IPS-11a (cell line): Measurements from ENCODE around the gene PRKG2.
"Not testable (repeated sequence)": the region's sequence is repeated elsewhere in the genome, so short reads cannot be mapped to it uniquely, and the experiment has no call there.

Experiments used
- H3K4me3 ChIP-seq: one replicate; pipeline ENCODE4 v1.5.1; 2013; ENCODE audit warnings: low read depth, low read length, control low read depth

Gene PRKG2, protein sequence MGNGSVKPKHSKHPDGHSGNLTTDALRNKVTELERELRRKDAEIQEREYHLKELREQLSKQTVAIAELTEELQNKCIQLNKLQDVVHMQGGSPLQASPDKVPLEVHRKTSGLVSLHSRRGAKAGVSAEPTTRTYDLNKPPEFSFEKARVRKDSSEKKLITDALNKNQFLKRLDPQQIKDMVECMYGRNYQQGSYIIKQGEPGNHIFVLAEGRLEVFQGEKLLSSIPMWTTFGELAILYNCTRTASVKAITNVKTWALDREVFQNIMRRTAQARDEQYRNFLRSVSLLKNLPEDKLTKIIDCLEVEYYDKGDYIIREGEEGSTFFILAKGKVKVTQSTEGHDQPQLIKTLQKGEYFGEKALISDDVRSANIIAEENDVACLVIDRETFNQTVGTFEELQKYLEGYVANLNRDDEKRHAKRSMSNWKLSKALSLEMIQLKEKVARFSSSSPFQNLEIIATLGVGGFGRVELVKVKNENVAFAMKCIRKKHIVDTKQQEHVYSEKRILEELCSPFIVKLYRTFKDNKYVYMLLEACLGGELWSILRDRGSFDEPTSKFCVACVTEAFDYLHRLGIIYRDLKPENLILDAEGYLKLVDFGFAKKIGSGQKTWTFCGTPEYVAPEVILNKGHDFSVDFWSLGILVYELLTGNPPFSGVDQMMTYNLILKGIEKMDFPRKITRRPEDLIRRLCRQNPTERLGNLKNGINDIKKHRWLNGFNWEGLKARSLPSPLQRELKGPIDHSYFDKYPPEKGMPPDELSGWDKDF

DNA sequence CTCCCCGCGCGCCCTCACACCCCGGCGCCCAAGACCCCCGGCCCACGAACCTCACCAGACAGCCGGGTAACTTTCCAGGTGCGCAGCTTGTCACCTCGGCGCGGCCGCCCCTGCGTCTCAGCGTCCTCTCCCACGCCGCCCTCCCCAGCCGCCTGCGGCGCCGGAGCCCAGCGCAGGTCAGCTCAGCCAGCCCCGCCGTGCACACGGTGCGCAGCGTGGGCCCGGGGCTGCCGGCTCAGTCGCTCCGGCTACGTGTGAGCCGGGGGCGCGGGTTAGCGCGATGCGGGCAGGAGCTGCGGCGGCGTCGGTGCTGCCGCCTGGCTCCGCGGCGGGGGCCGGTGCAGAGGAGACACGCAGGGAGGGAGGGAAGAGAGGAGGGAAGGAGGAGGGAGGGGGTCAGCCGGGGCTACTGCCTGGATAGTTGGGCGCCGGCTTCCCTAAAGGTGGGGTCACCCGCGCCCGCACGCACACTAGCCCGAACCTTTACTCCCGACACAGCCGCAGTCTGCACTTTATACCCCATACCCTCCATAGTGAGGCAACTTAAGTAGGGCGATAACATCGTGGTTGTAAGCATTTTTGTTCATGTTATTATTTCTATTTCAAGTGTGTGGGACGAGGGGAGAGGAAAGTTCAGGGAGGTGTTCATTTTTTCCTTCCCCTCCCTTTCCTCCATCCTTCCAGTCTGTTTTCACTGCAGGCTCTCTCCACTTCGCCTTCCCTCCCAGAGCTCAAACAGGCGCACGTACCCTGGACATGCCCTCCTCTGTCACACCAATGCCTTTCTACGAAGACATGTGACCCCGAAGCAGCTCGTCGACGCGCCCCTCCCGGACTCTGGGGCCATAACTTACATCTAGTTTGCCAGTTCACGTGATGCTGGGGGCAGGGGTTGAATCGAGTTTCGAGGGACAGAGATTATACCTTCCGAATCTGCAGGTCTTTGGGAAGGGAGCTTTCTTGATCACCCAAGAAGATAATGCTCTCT is at the start of gene PRKG2:
Gene PRKG2, minus strand, starts transcription at position 342 of the 988 bp plus-strand sequence. CDS start 10,175 bp downstream, outside the sequence.
- H3K4me3 ChIP-seq, result peak within 1 kb of the TSS; percentile 57

DNA sequence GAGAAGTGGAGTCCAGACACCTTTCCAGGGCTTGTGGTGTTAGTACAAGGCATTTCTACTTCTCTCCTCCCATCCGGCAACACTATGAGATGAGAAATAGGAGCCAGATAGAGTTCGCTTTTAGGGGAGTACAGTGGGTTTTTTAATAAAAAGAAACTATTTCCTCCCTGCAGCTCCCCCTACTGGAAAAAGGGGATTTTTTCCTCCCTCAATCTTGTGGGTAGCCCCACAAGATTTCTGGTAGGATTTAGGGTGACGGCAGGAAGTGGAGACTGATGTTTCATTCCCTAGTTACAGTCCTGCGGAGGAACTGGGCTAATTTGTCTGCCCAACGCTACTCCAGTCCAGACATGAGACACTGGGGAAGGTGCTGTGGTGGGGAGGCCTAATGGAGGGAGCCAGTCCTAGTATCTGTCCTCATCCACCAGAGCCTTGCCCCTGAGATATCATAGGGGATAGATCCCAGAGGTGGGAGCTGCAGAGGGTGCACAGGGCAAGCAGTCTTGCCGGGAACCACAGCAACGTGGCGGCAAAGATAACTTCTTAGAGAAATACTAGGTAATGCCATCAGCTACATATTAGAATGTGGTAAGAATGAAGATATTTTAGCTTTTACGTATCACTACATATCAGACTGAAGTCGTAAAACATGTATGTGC is 45.5 kb upstream of the PRKG2 start:
- no peak overlapping the region for H3K4me3 ChIP-seq

DNA sequence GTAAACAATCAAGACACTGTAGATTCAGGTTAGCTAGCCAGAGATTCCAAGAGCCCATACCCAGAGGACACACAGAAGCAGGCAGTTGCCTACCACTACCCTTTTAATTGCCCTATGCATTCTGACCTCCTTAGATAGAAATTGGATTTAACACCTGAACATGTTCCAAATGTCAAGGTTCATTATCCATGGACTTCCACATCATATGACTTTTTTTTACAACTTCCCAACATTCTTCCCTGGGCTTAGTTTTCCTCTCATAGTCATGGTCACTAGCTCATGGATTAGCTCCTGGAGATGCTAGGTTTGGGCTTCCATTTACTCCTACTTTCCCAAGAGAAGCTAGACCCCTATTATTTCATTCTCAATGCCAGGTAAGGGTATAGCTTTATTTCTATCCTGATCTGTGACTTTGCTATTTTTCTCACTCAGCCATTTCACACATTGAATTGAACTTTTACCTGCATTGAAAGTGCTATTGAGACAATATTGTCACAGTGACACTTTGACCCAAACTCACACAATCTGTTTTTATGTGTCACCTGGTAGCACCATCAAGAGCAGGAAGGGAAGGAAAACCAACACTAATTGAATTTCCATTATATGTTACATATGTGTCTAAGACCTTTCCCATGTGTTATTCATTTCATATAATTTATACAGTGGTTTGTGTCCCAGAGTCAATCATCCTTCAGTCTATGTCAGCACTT is 44.0 kb upstream of the PRKG2 start:
- H3K4me3 ChIP-seq, result no peak overlapping the region

DNA sequence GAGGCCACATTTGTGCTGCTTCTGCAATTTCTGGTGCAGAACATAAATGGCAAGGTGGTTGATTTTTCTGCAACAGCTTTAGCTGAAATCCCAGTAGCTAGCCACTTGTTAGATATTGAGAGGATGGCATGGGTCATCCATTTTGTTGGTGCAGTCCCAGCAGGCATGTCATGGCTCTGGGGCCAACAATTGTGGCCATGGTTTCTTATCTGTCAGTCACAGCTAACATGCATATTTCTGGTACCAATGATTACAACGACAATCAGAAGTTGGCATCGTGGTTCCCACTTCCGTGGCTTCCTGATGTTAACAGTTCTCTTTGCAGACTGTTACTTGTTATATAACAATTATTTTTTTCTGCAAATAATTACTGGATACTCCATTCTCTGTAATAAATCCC is 42.8 kb upstream of the PRKG2 start:
- no peak overlapping the region for H3K4me3 ChIP-seq

DNA sequence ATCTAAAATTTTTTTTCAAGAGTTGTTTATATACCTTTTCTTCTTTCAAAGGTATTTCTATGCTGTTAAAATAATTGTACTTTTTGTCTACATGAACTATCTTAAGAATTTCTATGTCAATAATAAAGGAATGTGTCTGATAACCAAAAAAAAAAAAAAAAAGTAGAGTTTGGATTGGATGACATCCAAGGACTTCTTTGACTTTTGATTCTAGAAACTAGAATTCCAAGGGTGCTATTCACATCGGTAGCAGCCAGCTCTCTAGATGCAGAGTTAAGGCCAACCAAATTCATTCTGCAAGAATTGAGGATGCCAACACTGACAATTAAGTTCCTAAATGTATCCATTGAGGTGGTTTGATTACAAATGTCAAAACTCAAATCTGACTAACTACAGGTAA is 42.0 kb upstream of the PRKG2 start:
- H3K4me3 ChIP-seq, result no peak overlapping the region

DNA sequence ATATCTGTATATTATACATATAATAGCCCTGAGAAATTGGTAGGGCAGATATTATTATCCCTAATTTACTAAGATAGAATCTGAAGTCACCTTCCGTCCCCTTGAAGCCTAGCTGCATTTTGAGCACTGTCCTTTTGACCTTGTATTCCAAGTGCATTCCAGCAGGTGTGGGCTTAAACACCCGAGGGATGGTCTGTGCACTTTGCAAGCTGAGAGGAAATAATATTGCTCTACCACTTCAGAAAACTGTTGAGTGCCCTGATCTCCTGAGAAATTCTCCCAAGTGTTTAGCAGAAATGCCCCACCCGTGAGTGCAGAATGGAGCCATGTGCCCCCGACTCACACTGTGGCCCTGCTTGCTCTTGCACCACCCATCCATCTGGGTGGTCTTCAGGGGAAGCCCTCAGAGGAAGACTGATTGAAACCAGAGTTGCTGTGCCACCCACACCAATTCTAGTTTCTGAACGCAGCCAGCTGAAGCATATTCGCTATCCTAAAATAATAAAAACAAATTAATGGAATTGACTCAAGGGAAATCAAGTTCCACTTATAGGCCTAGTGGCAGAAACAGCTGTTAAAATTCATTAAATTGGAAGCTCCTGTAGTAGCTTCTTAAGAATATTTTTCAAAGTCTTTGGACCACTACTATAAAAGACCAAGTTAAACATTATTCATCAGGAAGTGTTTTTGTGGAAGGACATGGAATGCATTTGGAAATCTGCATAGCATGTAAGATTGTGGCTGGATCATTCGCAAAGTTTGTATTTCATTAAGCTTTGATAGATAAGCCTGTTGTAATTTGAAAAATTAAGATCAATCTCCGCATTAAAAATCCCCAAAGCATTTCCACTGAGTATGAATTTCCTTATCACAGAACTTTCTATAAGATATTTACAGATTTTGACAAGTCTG is 41.3 kb upstream of the PRKG2 start:
- no peak overlapping the region for H3K4me3 ChIP-seq

DNA sequence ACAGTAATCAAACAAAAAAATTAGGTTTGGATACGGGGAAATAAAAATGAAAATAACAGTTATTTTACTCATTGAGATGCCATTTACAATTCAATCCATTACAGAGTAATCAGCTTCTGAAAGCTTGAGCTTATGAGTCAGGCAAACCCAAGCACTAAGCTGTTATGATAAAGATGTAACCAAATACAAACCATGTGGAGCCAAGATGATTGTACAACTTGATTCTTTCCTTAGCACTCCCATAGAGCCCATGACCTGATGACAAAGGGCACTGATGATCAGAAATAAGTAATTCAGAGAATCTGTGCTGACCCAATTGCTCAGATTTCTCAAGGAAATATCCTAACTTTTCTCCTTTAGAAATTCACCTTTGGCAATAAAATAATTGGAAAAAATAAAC is 40.5 kb upstream of the PRKG2 start:
- H3K4me3 ChIP-seq, result no peak overlapping the region

DNA sequence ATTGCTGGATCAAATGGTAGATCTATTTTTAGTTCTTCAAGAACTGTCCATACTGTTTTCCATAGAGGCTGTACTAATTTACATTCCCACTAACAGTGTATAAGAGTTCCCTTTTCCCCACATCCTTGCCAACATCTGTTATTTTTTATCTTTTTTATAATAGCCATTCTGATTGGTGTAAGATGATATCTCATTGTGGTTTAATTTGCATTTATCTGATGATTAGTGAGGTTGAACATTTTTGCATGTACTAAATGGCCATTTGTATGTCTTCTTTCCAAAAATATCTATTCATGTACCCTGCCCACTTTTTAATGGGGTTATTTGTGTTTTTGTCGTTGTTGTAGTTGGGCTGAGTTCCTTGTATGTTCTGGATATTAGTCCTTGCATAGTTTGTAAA is 35.4 kb upstream of the PRKG2 start:
- no peak overlapping the region for H3K4me3 ChIP-seq

DNA sequence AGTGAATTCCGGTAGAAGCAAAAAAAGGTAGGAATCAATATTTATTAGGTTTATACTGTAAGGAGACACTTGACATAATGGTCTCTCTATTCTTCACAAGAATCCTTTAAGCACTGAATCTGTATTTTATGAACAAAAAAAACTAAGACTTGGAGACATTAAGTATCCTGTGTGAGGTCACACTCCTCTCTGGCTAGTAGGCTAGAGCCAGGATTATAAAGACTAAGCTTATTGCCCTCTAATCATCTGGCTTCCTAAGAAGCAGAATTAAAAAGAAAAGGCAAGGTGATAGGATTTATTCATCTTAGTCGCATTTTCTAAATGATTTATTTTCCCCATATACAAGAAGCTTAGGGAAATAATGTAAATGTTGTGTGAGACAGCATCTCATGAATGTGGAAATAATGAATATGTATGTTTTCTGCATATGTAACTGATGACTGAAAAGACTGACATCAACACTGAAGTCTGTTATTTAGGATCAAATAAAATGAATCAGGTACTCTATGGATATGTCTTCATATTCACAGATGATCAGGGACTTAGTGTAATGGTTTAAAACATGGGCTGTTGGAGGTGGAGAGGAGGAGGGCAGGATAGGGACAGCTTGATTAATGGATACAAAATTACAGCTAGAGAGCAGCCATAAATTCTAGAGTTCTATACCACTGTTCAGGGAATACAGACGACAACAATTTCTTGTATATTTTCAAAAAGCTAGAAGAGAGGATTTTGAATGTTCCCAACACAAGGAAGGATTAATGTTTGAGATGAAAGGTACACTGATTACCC is 30.4 kb upstream of the PRKG2 start:
- H3K4me3 ChIP-seq, result no peak overlapping the region

DNA sequence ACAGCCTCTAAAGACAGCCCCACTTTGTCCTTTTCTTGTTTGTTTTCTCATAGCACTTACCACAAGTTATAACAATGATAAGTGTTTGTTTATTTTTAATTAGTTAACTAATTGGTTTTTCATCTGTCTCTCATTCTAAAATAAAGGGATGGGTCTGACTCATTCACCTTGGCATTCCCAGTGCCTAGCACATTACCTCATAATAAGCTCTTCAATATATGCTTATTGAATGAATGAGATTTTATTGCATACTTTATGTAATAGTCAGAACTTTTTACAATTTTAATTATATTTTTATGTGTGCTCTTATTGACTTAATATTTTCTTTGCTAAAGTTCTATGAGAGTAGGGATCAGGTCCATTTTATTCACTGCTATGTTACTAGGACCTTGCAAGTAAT is 22.8 kb upstream of the PRKG2 start:
- H3K4me3 ChIP-seq, result no peak overlapping the region

DNA sequence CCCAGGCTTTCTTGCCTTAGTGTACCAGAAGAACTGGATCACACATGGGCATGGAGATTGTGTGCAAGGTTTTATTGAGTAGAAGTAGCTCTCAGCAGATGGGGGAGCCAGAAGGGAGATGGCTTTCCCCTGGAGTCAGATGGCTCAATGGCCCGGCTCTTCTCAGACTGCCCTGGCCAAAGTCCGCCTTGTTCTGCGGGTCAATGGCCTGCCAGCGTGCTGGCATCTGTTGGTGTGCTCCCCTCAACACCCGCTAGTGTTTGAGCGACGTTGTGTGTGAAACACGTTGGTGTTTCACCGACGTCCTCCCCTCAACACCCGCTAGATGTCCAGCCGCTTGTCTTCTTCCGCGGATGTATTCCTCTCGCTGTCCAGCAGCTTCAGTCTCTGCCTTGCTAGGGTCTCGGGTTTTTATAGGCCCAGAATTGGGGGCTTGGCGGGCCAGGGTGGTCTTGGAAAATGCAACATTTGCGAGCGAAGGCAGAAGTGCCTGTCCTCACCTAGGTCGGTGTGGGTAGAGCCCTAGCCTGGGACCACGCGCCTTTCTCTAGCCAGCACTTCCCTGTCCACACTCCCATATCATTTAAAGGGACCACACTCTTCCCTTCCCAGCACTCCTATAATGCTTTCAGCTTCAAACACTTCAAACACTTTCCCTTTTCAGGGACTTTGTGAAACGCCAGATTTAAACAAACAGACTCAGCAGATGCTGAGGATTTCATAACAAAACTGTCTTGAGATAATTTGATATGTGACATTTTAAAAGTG is 21.1 kb upstream of the PRKG2 start:
- no peak overlapping the region for H3K4me3 ChIP-seq

DNA sequence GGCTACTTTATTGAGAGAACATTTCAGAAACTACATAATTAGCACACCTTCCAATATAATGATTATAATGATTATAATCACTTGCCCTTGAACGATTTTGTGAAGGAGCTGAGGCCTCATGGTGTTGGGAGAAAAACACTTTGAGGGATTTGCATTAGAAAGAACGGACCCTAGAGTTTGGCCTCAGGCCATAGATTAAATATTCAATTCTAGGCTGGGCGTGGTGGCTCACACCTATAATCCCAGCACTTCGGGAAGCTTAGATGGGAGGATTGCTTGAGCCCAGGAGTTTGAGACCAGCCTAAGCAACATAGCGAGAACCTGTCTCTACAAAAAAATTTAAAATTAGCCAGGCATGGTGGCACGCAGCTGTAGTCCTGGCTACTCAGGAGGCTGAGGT is 12.9 kb upstream of the PRKG2 start:
- H3K4me3 ChIP-seq, result no peak overlapping the region

DNA sequence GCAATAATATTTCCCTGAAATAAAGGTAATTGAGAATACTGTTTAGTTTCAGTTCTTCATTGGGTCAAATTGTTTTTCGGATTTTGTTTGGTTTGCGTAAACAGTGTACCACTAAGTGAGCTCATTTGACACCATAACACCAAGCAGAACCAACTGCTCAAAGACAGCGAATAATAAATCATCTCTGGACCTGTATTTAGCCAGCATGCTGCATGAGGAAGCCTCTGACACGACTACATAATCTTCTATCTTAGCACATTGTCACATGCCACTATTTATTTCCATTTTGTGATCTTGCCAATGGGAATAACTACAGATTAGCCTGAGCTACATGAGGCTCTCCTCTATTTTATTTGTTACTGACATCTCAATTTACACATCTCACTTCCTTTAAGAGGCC is 12.1 kb upstream of the PRKG2 start:
- H3K4me3 ChIP-seq, result no peak overlapping the region

DNA sequence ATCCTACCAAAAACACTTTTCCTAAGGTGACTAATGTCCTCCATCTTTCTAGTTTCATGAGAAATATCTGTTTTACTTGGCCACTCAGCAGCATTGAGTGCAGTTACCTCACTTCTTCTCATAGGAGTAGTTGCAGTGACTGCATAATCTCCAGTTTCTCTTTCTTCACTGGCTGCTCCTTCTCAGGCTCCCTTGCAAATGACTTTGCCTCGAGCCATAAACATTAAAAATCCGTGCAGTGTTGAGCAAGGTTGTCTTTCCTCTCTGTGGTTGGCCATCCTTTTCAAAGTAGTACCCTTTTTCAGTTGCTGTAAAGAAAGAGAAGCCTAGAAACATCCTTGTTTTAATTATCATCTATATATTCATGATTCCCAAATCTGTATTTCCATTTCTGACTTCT is 10.2 kb upstream of the PRKG2 start:
- no peak overlapping the region for H3K4me3 ChIP-seq

DNA sequence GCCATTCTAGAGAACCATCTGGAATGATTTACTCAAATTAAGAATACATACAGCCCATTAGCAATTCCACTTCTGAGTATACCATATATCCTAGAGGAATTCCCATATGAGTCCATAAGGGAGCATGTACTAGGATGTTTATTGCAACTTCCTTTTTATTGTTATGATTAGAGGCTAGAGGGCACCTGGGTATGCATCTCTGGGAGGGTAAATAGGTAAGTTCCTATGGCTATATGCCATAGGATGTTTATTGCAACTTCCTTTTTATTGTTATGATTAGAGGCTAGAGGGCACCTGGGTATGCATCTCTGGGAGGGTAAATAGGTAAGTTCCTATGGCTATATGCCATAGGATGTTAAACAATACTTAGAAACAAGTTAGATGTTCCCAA is 7.1 kb upstream of the PRKG2 start:
- not testable (repeated sequence) for H3K4me3 ChIP-seq

DNA sequence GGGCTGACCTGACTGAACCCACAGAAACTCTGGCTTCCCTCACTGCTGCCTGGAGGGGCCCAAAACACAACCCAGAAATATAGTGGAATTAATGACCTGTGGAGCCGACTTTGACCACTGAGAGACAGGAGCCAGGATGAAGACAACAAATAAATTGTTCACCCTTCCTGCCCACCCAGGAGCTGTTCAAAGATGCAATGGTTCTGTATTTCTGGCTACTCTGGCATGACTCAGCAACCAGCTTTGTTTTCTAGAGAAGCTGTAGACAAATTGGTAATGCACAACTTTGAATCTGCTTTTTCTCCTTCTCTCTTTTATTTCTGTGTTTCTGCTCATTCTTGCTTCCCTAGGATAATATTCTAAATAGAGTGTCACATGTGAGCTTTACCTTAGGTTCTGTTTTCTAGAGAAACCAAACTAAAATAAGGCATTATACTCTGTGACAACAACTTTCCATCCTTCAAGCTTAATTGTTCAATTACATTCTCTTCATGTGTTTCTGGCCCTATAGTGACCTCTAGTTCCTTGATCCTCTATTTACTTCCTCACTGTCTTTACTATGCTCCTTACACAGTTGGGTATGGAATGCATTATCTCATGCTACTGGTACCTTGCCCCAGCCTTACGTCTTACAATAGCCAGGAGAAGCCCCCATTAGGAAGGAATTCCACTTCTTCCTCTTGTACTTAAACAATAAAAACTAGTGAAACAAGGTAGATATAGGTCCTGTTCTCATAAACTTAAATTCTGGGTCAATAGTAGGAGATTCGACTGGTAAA is 6.5 kb upstream of the PRKG2 start:
- H3K4me3 ChIP-seq, result no peak overlapping the region

DNA sequence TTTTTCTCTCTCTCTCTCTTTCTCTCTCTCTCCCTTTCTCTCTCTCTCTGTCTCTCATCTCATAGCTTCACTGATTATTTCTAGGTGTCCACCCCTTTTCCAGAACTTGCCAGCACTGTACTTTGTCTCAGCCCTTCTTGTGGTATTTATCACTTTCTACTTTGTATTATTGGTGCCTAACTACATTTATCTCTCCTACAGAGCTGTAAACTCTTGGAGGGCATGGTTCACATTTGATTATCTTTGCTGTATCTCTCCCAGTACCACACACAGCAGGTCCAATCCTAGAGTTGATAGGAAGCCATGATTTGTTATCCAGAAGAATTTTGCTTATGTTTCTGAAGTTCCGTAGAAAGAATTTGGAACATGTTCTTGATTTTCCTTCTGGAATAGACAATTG is 5.2 kb upstream of the PRKG2 start:
- no peak overlapping the region for H3K4me3 ChIP-seq
